ENCODE data around the gene RFX8.

DNA sequence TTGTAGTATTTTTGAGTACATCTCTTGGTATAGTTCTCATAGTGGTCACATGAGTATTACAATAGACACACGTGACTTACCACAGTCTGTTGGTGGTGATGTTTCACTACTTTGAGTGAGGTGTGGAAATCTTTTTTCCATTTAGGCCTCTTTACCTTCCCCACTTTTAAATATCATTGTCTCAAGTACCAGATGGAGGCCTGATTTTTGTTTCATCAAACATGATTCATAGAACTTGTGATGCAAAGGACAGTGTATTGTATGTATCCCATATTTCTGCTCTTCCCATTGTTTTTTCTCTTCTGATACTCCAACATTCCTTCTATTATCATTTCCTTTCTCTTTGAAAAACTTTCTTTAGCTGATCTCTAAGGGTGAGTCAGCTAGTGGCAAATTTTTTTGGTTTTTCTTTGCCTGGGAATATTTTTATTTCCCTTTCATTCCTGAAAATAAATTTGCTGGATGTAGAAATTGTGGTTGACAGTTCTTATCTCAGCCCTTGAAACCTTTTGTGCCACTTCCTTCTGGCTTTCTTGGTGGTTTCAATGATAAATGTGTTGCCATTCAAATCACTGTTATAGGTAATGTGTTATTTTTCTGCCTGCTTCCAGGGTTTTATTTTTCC, 32.8 kb downstream of the RFX8 start:
- TF ChIP-seq, protein P1, sequence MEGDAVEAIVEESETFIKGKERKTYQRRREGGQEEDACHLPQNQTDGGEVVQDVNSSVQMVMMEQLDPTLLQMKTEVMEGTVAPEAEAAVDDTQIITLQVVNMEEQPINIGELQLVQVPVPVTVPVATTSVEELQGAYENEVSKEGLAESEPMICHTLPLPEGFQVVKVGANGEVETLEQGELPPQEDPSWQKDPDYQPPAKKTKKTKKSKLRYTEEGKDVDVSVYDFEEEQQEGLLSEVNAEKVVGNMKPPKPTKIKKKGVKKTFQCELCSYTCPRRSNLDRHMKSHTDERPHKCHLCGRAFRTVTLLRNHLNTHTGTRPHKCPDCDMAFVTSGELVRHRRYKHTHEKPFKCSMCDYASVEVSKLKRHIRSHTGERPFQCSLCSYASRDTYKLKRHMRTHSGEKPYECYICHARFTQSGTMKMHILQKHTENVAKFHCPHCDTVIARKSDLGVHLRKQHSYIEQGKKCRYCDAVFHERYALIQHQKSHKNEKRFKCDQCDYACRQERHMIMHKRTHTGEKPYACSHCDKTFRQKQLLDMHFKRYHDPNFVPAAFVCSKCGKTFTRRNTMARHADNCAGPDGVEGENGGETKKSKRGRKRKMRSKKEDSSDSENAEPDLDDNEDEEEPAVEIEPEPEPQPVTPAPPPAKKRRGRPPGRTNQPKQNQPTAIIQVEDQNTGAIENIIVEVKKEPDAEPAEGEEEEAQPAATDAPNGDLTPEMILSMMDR (IDR thresholded peaks at IDR 0.05) = no peak
- TF ChIP-seq POLR2A (IDR thresholded peaks at IDR 0.05) = no peak

All from lower leg skin (tissue), 3 donors.